T-helper 22 cell (primary cell): ENCODE data around the gene FCRL3.

Experiments used
- DNase-seq: peaks from one replicate; pipeline ENCODE4 v3.0.0-alpha.2; 2020; ENCODE audit warnings: low read depth

Gene FCRL3

DNA sequence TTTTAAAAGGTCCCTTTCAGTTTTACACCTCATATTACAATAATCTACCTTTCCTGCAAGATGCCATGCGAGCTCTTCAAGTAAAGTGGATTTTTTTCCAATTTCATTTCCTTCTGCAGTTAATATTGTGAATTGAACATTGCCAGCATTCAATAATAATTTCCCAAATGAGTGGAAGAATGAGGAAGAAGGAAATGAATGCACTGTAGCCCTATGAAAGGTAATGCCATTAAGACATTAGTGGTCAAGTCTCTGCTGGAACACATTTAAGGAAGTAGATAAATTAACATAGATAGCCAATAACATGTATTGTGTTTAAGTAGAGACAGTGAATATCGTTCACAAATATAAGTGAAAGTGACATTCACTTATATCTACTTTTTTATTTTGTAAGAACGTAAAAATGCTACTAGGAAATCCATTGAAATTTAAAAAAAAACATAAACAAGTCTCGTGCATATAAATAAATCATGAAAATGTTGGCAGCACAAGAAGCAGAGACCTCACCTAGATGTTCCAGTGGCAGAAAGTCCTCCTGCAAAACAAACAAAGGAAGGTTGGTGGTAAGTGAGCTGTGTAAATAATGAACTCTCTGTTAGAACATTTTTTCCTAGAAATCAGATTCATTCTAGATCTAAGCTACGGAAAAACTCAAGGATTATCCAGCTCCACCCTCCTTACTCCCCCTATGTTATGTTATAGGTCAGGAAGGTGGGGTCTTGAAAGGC, 17.7 kb downstream of the FCRL3 start:
- DNase-seq, result no peak

DNA sequence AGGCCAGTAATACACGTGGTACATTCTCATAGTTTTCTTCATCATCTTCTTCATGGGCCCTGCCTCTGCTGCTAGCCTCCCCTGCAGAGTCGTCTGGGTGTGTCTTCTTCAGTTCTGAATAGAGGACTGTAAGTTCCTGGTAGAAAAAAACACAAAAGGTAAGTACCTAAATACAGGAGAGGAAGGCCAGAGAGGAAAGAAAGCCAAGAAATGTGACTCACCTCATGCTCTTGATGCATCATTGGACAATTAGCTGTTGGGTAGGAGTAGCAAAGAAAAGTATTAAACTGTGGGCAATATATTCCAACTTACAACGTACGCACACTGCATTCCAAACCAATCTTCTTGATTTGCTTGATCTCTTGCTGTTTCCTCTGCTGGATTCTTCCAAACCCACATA, 21.8 kb downstream of the FCRL3 start:
- DNase-seq, result no peak

DNA sequence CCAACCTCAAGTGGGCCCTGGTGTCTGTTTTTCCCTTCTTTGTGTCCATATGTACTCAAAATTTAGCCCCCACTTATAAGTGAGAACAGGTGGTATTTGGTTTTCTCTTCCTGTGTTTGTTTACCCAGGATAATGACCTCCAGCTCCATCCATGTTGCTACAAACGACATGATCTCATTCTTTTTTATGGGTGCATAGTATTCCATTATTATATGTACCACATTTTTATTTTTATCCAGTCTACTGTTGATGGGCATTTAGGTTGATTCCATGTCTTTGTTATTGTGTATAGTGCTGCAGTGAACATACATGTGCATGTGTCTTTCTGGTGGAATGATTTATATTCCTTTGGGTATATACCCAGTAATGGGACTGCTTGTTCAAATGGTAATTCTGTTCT, 27.6 kb downstream of the FCRL3 start:
- DNase-seq, result no peak

DNA sequence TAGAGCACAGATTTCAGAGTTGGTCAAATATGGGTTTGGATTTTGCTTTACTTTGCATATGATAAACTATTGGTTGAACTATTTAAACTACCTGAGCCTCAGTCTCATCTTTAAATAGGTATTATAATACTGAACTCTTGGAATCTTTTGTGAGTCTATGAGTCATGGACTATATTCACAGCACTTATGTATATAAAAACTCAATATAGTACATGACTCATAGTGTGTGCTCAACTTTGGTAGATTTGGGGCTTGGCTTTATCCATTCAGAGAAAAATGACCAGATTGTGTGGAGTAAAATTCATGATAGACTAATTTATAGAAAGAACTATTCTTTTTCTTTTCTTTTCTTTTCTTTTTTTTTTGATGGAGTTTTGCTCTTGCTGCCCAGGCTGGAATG, 28.7 kb downstream of the FCRL3 start:
- no peak for DNase-seq

DNA sequence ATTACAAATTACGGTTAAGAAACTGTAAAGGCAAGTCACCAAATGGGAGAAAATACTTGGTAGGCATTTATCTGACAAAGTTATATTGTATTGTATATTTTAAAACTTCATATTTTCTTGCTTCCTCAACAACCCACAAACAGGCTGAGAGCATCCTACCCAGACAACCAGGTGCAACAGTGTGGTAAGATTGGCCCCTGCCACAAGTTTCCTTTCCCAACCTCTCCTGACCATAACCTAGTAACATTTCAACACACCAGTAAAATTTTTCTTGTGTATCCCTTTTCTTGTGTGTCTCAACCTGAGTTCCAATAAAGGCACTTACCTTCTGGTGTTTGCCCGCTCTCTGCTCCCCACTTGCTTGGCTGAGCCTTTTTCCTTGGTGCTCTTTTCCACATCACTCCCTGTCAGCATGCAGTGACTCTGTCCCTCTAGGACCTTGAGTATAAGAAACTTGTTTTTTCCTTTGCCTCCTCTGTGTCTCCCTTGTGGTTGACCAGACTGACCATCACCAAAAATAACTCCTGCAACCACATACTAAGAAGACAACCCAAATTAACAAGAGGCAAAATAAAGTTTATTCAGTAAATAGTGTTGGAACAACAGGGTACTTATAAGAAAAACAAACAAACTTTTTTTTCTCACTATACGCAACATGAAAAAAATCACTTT, 40.9 kb downstream of the FCRL3 start:
- no peak for DNase-seq

DNA sequence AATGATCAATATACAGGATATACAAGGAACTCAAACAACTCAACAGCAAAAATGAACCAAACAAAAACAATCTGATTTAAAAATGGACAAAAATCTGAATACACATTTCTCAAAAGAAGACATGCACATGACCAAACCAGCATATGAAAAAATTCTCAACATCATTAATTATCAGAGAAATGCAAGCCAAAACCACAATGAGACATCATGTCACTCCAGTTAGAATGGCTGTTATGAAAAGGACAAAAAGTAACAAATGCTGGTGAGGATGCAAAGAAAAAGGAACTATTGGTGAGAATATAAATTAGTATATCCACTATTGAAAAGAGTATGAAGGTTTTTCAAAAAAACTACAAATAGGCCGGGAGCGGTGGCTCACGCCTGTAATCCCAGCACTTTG, 42.0 kb downstream of the FCRL3 start:
- DNase-seq, result no peak

DNA sequence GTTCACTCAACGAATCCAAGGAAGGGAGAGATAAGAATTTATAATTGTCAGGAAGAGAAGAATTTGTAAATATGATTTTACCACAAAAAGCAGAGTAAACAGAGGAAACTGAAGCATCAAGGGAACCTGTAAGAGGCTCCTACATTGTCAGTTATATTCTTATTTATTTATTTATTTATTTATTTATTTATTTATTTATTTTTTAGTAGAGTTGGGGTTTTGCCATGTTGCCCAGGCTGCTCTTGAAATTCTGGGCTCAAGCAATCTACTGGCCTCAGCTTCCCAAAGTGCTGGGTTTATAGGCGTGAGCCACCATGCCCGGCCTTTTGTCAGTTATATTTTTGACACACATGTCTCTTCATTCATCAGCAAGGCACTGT, 47.1 kb downstream of the FCRL3 start:
- no peak for DNase-seq

DNA sequence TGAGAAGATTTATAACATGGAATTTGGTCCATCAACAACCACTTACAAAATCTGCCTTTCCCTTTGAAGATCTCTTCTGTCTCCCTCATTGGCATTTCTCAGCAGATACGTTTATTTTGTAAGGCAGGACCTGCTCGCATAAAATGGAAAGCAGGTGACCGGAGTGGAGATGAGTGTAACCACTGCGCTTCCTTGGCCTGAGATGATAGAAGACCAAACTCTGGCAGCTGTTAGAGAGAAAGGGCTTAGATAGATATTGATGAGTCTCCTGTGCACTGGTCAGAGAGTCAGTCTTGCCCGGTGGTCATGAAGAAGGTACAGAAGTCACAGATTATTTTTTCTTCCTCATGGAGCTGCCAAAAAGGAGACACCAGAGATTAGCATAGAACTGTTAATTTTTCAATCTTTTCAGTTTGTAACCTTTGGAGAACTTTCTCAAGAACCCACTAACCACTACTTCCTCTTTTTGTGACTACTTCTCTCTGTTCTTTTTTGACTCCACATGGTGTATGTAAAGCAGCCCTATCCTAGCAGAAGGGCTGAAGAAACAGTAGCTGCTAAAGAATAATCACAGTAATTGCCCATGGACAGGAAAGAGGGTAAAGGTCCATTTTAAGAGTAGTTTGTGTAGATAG, 47.6 kb downstream of the FCRL3 start:
- DNase-seq, result no peak

DNA sequence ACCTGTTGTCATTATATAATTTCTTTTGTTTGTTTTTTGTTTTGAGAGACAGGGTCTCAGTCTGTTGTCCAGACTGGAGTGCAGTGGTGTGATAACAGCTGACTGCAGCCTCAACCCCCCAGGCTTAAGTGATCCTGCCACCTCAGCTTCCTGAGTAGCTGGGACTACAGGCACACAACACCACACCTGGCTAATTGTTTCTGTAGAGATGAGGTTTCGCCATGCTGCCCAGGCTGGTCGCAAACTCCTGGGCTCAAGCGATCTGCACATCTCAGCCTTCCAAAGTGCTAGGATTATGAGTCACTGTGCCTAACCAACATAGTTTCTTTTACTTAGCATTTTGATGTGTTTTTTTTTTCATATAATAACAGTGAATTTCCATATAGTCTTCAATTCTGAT, 52.3 kb downstream of the FCRL3 start:
- DNase-seq, result no peak

DNA sequence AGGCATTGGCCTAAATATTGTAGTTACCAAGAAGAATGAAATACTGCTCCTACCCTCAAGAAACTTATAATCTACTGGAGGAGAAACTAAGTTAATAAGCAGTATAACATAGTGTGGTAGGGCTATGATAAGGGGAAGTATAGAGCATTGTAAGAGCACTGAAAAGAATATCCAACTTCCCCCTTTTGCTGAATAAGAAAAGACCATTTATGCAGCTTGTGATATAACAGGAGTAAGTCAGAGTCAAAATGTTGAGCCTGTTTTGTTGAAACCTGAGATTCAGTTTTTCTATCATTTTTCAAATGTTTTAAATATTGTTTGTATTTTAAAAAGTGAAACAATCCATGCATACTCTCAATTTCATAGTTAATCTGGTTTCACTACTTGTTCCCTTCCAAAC, 54.4 kb downstream of the FCRL3 start:
- DNase-seq, result no peak

DNA sequence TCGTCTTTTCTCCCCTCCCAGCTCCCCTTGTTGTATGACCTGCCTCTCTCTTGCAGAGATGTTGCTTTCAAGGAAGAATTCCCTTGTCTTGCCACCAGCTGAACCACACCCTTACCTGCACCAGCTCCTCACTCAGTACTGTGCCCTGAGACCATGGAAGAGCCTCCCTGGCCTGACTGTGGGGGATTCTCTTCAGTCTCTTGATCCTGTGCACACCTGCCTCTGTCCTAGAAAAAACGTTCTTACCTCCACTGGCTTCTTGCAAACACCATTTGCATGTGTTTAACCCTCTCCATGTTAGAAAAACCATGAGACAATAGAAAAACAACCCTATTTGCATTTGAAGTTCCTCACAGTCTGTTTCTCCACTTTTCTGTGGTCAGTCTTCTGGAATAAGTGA, 59.4 kb downstream of the FCRL3 start:
- DNase-seq, result no peak

DNA sequence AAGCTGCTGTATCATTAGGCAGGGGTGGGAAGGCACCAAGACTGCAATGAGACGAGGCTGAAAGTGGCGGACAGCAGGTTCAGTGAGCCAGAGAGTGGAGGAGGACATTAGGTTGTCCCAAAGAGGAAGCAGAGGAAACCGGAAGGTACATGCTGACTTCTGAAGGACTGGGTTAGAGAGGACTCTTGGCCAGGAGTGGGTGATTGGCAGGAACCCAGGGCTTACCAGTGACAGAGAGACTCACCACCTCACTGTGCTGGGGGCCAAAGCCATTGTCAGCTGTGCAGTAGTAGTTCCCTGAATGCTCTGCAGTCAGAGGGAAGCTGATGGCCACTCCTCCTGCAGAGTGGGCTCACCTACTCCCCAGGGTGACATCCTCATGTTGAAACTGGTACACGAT, 60.8 kb downstream of the FCRL3 start:
- DNase-seq, result no peak

DNA sequence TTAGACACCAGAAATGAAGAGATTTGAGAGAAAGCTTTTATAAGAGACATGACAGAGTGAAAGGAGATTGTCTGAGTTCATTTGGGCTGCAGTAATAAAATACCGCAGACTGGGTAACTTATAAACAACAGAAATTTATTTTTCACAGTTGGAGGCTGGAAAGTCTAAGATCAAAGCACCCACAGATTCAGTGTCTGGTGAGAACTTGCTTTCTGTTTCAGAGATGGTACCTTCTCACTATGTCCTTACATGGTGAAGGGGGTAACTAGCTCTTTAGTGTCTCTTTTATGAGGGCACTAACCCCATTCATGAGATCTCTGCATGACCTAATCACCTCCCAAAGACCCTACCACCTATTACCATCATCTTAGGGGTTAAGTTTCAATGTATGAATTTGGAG, 71.8 kb downstream of the FCRL3 start:
- no peak for DNase-seq
